A549 (cell line): ENCODE data around the gene STS. TPM values are rescaled to one million over a fixed set of nuclear protein-coding genes. Genes with fewer than 3 reads are reported as not detected.
A peak's percentile ranks its signal among the peaks of the same experiment; 100 is the strongest.

ENCODE experiments used
- ATAC-seq, 2 experiments: fragments of 200-7000 bp in 1 of 2; fragments of >200 bp in 1 of 2; cut with Nextera tagmentation in 1 of 2; cut with Tn5 transposase in 1 of 2; 3 replicates each; pipeline versions ENCODE4 v1.8.0 to v1.9.1; 2018 to 2020; ENCODE audit warnings: mild to moderate bottlenecking in 1 of 2, moderate library complexity in 1 of 2
- CTCF ChIA-PET: fragments of 300-600 bp; sonication (Branson Sonifier 250); formaldehyde crosslinking; extraction: SDS; loops from one replicate; lab custom pipeline; 2021; ENCODE audit warnings: antibody characterized with exemption, inconsistent platforms; lab: Yijun Ruan, JAX
- POLR2A ChIA-PET: fragments of 350-600 bp; formaldehyde crosslinking; extraction: SDS; loops from one replicate; lab custom pipeline; 2021; ENCODE audit warnings: antibody characterized with exemption, inconsistent platforms; lab: Yijun Ruan, JAX
- DNase-seq, 2 experiments: peaks; one replicate each; pipeline versions ENCODE4 v3.0.0 to v3.0.0-alpha.2; 2011 to 2016; ENCODE audit warnings: low read depth in 1 of 2, low spot score in 1 of 2
- FAIRE-seq: peaks from 2 replicates; lab custom pipeline; 2011; peaks lifted over from hg19 to GRCh38; lab: Jason Lieb, UNC
- H3K27ac ChIP-seq, 2 experiments: fragments of >200 bp; sonication (Bioruptor Twin); formaldehyde crosslinking; 3 replicates each; pipeline ENCODE4 v1.5.1; 2016 to 2017
- H3K4me1 ChIP-seq: fragments of >200 bp; sonication (Bioruptor Twin); formaldehyde crosslinking; 3 replicates; pipeline ENCODE4 v1.6.1; 2016
- H3K4me2 ChIP-seq: fragments of >200 bp; sonication (Bioruptor Twin); formaldehyde crosslinking; 3 replicates; pipeline ENCODE4 v1.6.1; 2016
- H3K4me3 ChIP-seq: fragments of >200 bp; sonication (Bioruptor Twin); formaldehyde crosslinking; 3 replicates; pipeline ENCODE4 v1.5.1; 2016
- H3K9me3 ChIP-seq: fragments of >200 bp; sonication (Bioruptor Twin); formaldehyde crosslinking; 3 replicates; pipeline ENCODE4 v1.6.1; 2016
- BHLHE40 ChIP-seq: IDR thresholded peaks from 2 replicates; pipeline ENCODE4 v1.6.1; 2012; ENCODE audit warnings: low read depth, low read length, inconsistent platforms
- CBX2 ChIP-seq: fragments of 200-600 bp; sonication (generic); IDR thresholded peaks from 2 replicates; pipeline ENCODE4 v1.6.1; 2016; ENCODE audit warnings: low read depth, mild to moderate bottlenecking, borderline replicate concordance
- CBX8 ChIP-seq: fragments of 200-600 bp; sonication (generic); IDR thresholded peaks from 2 replicates; pipeline ENCODE4 v1.6.1; 2016
- CHD4 ChIP-seq: fragments of 200-600 bp; sonication (generic); IDR thresholded peaks from 2 replicates; pipeline ENCODE4 v1.6.1; 2016; ENCODE audit warnings: antibody characterized with exemption, mild to moderate bottlenecking, borderline replicate concordance
- EHF ChIP-seq: fragments of 250-450 bp; sonication (Bioruptor Pico); IDR thresholded peaks from 2 replicates; pipeline ENCODE4 v1.5.0; 2020; ENCODE audit warnings: mild to moderate bottlenecking
- FOSB ChIP-seq: fragments of 250-450 bp; sonication (Bioruptor Pico); IDR thresholded peaks from 2 replicates; pipeline ENCODE4 v1.5.0; 2020; ENCODE audit warnings: mild to moderate bottlenecking, moderate library complexity
- FOXS1 ChIP-seq: fragments of 250-450 bp; sonication (Bioruptor Pico); IDR thresholded peaks from 2 replicates; pipeline ENCODE4 v1.5.0; 2020; ENCODE audit warnings: mild to moderate bottlenecking, moderate library complexity
- HDAC2 ChIP-seq: fragments of 200-600 bp; sonication (generic); IDR thresholded peaks from 2 replicates; pipeline ENCODE4 v1.6.1; 2016
- HEYL ChIP-seq: fragments of 250-450 bp; sonication (Bioruptor Pico); IDR thresholded peaks from 2 replicates; pipeline ENCODE4 v1.8.0; 2021; ENCODE audit warnings: mild to moderate bottlenecking, moderate library complexity
- HOXB13 ChIP-seq: fragments of 250-450 bp; sonication (Bioruptor Pico); IDR thresholded peaks from 2 replicates; pipeline ENCODE4 v1.5.0; 2020; ENCODE audit warnings: low read depth, mild to moderate bottlenecking, moderate library complexity
- HOXB5 ChIP-seq: fragments of 250-450 bp; sonication (Bioruptor Pico); IDR thresholded peaks from 2 replicates; pipeline ENCODE4 v1.5.0; 2020; ENCODE audit warnings: mild to moderate bottlenecking, moderate library complexity
- JUNB ChIP-seq: fragments of >200 bp; sonication (Bioruptor Twin); formaldehyde crosslinking; IDR thresholded peaks from 2 replicates; pipeline ENCODE4 v1.6.1; 2016
- KDM1A ChIP-seq: fragments of 200-600 bp; sonication (generic); IDR thresholded peaks from 2 replicates; pipeline ENCODE4 v1.6.1; 2016; ENCODE audit warnings: low read depth, mild to moderate bottlenecking
- KDM5A ChIP-seq: fragments of 200-600 bp; sonication (generic); IDR thresholded peaks from 2 replicates; pipeline ENCODE4 v1.6.1; 2016; ENCODE audit warnings: antibody characterized with exemption, mild to moderate bottlenecking
- MYC ChIP-seq: IDR thresholded peaks from 2 replicates; pipeline ENCODE4 v1.6.1; 2012; ENCODE audit warnings: mild to moderate bottlenecking, inconsistent platforms, low read length, improper control_type of control experiment, borderline replicate concordance
- NFE2L2 ChIP-seq: fragments of 150-350 bp; conservative IDR thresholded peaks from 2 replicates; pipeline ENCODE4 v1.6.1; 2014; ENCODE audit warnings: low read length
- NR3C1 ChIP-seq: fragments of >200 bp; sonication (Bioruptor Twin); formaldehyde crosslinking; IDR thresholded peaks from 3 replicates; pipeline ENCODE4 v1.6.1; 2017
- PHF8 ChIP-seq: fragments of 200-600 bp; sonication (generic); IDR thresholded peaks from 2 replicates; pipeline ENCODE4 v1.6.1; 2016; ENCODE audit warnings: low read depth, mild to moderate bottlenecking, antibody characterized with exemption, moderate library complexity, borderline replicate concordance
- POLR2AphosphoS2 ChIP-seq: conservative IDR thresholded peaks from 2 replicates; pipeline ENCODE4 v1.6.1; 2012; ENCODE audit warnings: low read length, improper control_type of control experiment, inconsistent platforms
- RNF2 ChIP-seq: fragments of 200-600 bp; sonication (generic); IDR thresholded peaks from 2 replicates; pipeline ENCODE4 v1.6.1; 2016; ENCODE audit warnings: low read depth, mild to moderate bottlenecking, antibody characterized with exemption, moderate library complexity, borderline replicate concordance
- SREBF2 ChIP-seq: fragments of 450-650 bp; IDR thresholded peaks from 2 replicates; pipeline ENCODE4 v1.6.1; 2014; ENCODE audit warnings: mild to moderate bottlenecking, moderate library complexity
- ZC3H11A ChIP-seq: fragments of 450-650 bp; IDR thresholded peaks from 2 replicates; pipeline ENCODE4 v1.6.1; 2014; ENCODE audit warnings: antibody characterized with exemption, mild to moderate bottlenecking
- ZNF302 ChIP-seq: fragments of 250-450 bp; sonication (Bioruptor Pico); IDR thresholded peaks from 2 replicates; pipeline ENCODE4 v1.9.0; 2021; ENCODE audit warnings: inconsistent platforms, mild to moderate bottlenecking, moderate library complexity
- WGBS: methylation state at CpG from one replicate; pipeline ENCODE4 v1.1.6; 2017; ENCODE audit errors: missing lambda C conversion rate; 5-methylcytosine and 5-hydroxymethylcytosine counted together
- polyA plus RNA-seq, 4 experiments: library from polyadenylated mRNA; depleted of rRNA in 3 of 4; stranded (reverse); fragments of >200 nt; fragmentation: RNase III in 1 of 4; extraction: RNeasy Plus Mini Kit Qiagen cat#74134 plus additional on column Dnase treatment in 1 of 4; gene quantifications; 2 replicates in 3 of 4; 3 replicates in 1 of 4; pipeline ENCODE4 v1.2.3, GENCODE V29; 2011 to 2017
- TF ChIP-seq, protein P1 (sequence below): fragments of 150-350 bp; IDR thresholded peaks from 2 replicates; pipeline ENCODE4 v1.6.1; 2014; ENCODE audit warnings: low read depth, mild to moderate bottlenecking, low read length
- TF ChIP-seq, protein P2 (sequence below): IDR thresholded peaks from 2 replicates; pipeline ENCODE4 v1.6.1; 2012
- TF ChIP-seq, protein P3 (sequence below): fragments of >200 bp; sonication (Bioruptor Twin); formaldehyde crosslinking; IDR thresholded peaks from 3 replicates; pipeline ENCODE4 v1.5.1; 2016
- TF ChIP-seq, protein P4 (sequence below): IDR thresholded peaks from 2 replicates; pipeline ENCODE4 v1.6.1; 2012; ENCODE audit warnings: low read depth, borderline replicate concordance

STS gene
- polyA plus RNA-seq, 2 of the 4 experiments (the other 2 are of a cell fraction): 2.1 to 2.4 TPM

DNA sequence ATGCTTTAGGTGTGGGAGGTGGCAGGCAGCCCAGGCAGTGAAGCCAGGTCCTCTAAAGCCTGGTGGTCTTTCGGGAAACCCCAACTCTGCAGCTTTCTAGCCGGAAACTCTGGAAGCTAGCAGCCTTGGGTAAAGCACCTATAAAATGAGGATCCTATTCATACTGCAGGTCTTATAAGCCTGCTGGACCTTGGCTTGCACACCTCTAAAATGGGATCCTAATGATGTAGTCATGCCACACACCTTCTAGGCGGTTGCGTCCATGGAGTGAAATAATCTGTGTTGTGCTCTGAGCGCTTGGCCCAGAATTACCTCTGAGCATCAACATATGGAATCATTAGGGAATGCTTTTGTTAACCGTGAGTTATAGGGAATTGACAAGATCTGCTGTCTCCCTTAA, 36.0 kb upstream of the STS start:
- WGBS: 94% methylated on average over 6 of the region's 6 CpGs
- TF ChIP-seq NFE2L2: no peak
- TF ChIP-seq, protein P1, sequence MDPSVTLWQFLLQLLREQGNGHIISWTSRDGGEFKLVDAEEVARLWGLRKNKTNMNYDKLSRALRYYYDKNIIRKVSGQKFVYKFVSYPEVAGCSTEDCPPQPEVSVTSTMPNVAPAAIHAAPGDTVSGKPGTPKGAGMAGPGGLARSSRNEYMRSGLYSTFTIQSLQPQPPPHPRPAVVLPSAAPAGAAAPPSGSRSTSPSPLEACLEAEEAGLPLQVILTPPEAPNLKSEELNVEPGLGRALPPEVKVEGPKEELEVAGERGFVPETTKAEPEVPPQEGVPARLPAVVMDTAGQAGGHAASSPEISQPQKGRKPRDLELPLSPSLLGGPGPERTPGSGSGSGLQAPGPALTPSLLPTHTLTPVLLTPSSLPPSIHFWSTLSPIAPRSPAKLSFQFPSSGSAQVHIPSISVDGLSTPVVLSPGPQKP: no peak
- no peak for TF ChIP-seq HDAC2
- TF ChIP-seq CHD4: no peak
- TF ChIP-seq ZC3H11A: no peak
- no peak for TF ChIP-seq BHLHE40
- ATAC-seq: no peak
- Histone ChIP-seq H3K27ac (no peak overlapping the region), H3K9me3 (no peaks in the 10 kb centered on the region), H3K4me1 (0 out of 3 replicates have a peak, but pooled peaks cover 3% of the 10 kb centered on the region), H3K4me2 (no peak overlapping the region), H3K4me3 (no peak overlapping the region)
- DNase-seq: no peak
- peak; percentile 28 for FAIRE-seq
- POLR2A ChIA-PET: interaction anchor here (0.5 kb wide), 1 partner anchor 17 kb away, joined by 3 read pairs; no protein-coding TSS in a partner anchor
- CTCF ChIA-PET: interaction anchor here (1.1 kb wide), 1 partner anchor 45 kb away, joined by 3 read pairs; no protein-coding TSS in a partner anchor

DNA sequence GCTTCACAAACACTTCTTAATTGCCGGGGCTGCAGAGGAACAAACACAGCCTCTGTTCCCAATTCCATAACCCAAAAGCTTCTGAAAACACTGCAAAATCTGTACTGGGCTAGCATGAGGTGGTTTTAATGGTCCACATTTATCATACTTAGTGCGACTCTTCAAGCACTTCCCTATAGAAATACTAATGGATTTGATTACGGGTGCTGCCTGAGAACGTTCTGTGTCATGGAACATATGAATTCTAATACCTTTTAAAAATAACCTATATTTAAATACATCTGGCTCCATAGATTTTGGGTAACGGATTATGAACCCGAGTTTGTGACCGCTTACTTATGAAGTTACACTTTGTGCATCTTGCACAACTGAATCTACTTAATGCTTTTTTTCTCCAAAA, 35.4 kb upstream of the STS start:
- ChIA-PET POLR2A (no interaction called here), CTCF (interaction anchor here (1.1 kb wide), 1 partner anchor 44 kb away, joined by 3 read pairs; no protein-coding TSS in a partner anchor)
- no peak for FAIRE-seq
- 0 out of 3 replicates have a peak, but pooled peaks cover 3% of the 10 kb centered on the region for H3K4me1 ChIP-seq
- no peak overlapping the region for H3K4me2 ChIP-seq
- no peak overlapping the region for H3K27ac ChIP-seq
- H3K9me3 ChIP-seq: no peaks in the 10 kb centered on the region
- TF ChIP-seq, protein P2, sequence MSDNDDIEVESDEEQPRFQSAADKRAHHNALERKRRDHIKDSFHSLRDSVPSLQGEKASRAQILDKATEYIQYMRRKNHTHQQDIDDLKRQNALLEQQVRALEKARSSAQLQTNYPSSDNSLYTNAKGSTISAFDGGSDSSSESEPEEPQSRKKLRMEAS: no peak
- TF ChIP-seq SREBF2: no peak
- TF ChIP-seq BHLHE40: no peak
- TF ChIP-seq POLR2AphosphoS2: no peak
- TF ChIP-seq, protein P1: no peak
- TF ChIP-seq PHF8: no peak
- no peak for TF ChIP-seq NR3C1
- no peak for ATAC-seq
- H3K4me3 ChIP-seq: no peak overlapping the region
- 91% methylated on average over 7 of the region's 7 CpGs for WGBS
- no peak for DNase-seq

DNA sequence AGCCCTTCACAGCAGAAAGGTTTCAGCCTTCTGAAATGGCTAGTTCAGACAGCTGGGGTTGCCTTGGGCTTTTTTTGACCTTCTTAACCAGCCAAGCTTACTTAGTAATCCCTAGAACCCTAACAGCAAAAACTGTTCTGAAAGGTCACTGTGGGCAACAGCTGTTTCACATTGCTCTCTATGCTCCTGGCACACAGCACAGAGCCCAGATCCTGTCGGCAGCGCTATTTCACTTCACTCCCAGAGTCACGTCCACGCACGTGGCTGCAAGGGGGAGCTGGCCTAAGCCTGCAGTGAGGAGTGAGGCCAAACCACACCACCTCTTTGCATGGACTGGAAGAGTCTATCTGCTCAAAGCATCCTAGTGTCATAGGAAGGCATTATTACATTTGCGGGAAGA, 32.0 kb upstream of the STS start:
- POLR2A ChIA-PET: no interaction called here

DNA sequence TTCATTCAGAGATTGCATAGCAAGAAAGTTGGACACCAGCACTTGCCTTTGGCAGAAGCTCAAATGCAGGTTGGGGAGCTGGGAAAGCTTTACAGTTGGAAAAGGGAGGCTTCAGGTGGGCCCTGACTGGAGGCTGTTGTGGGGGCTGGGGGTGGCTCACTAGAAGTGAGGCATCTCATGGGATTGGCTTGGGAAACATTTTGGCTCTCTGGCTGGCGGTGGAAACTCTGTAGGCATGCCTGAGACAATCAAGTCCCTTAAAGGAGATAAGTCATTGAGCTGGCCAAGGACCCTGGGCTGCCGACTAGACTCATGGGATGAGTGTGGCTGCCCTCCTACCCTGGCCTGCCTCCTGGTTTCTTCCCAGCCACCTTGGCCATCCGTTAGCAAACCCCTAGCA, 31.4 kb upstream of the STS start:
- Histone ChIP-seq H3K4me2 (no peak overlapping the region), H3K27ac (no peak overlapping the region), H3K4me3 (no peak overlapping the region), H3K9me3 (no peaks in the 10 kb centered on the region), H3K4me1 (peaks cover 15% of the 10 kb centered on the region)
- DNase-seq (no peak), FAIRE-seq (no peak), ATAC-seq (no peak)
- CTCF ChIA-PET: interaction anchor here (0.6 to 1.2 kb wide), 2 partner anchors 16 to 47 kb away, joined by 3 to 4 read pairs; no protein-coding TSS in a partner anchor
- WGBS: 83% methylated on average over 1 of the region's 3 CpGs
- POLR2A ChIA-PET: no interaction called here
- TF ChIP-seq, protein P3, sequence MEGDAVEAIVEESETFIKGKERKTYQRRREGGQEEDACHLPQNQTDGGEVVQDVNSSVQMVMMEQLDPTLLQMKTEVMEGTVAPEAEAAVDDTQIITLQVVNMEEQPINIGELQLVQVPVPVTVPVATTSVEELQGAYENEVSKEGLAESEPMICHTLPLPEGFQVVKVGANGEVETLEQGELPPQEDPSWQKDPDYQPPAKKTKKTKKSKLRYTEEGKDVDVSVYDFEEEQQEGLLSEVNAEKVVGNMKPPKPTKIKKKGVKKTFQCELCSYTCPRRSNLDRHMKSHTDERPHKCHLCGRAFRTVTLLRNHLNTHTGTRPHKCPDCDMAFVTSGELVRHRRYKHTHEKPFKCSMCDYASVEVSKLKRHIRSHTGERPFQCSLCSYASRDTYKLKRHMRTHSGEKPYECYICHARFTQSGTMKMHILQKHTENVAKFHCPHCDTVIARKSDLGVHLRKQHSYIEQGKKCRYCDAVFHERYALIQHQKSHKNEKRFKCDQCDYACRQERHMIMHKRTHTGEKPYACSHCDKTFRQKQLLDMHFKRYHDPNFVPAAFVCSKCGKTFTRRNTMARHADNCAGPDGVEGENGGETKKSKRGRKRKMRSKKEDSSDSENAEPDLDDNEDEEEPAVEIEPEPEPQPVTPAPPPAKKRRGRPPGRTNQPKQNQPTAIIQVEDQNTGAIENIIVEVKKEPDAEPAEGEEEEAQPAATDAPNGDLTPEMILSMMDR: no peak
- TF ChIP-seq CBX2 (no peak), KDM1A (no peak), HEYL (no peak), HOXB13 (CRISPR knock-in tag) (no peak), CBX8 (no peak), EHF (CRISPR knock-in tag) (no peak), JUNB (no peak), NR3C1 (no peak), KDM5A (no peak), HOXB5 (CRISPR knock-in tag) (no peak), FOXS1 (CRISPR knock-in tag) (no peak), FOSB (no peak)
- TF ChIP-seq, protein P1: no peak

More for the DNA sequence above, 32.0 kb upstream of the STS start:
- WGBS: 100% methylated on average over 1 of the region's 6 CpGs
- DNase-seq: no peak
- no peak overlapping the region for H3K4me3 ChIP-seq
- TF ChIP-seq, protein P4, sequence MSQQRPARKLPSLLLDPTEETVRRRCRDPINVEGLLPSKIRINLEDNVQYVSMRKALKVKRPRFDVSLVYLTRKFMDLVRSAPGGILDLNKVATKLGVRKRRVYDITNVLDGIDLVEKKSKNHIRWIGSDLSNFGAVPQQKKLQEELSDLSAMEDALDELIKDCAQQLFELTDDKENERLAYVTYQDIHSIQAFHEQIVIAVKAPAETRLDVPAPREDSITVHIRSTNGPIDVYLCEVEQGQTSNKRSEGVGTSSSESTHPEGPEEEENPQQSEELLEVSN: no peak
- no peak for TF ChIP-seq RNF2
- TF ChIP-seq ZNF302 (CRISPR knock-in tag): no peak
- no peak for TF ChIP-seq NFE2L2
- no peak for TF ChIP-seq MYC
- peaks cover 11% of the 10 kb centered on the region for H3K4me1 ChIP-seq
- ATAC-seq: no peak
- no peaks in the 10 kb centered on the region for H3K9me3 ChIP-seq
- CTCF ChIA-PET: interaction anchor here (0.6 to 1.2 kb wide), 2 partner anchors 17 to 47 kb away, joined by 3 to 4 read pairs; no protein-coding TSS in a partner anchor
- no peak for FAIRE-seq
- H3K4me2 ChIP-seq: no peak overlapping the region
- no peak overlapping the region for H3K27ac ChIP-seq
